Subcutaneous adipose tissue (tissue), 4 donors: ENCODE results near the gene QPCT. TPM values are rescaled to one million over a fixed set of nuclear protein-coding genes. Genes with fewer than 3 reads are reported as not detected.

Experiments used
- CTCF ChIP-seq: fragments of 450-650 bp; IDR thresholded peaks from one replicate; pipeline ENCODE4 v1.5.1; 2016; ENCODE audit warnings: low read depth, mild to moderate bottlenecking, control low read depth, antibody characterized with exemption, moderate library complexity
- total RNA-seq, 4 donors: library from RNA; depleted of rRNA; stranded (reverse); fragments of >200 nt; gene quantifications; one replicate each; pipeline ENCODE4 v1.1.0, GENCODE V29; 2016

QPCT gene
- total RNA-seq, 4 donors from 2014 or later = 2.4 to 15.6 (median 5.1) TPM

- TF ChIP-seq CTCF = no peak
Observed at GRCh38 chr2:37325625-37326071, 18.8 kb upstream of the QPCT start.

GRCh38 chr2:37326285-37326684 lies 18.1 kb upstream of the QPCT start:
- TF ChIP-seq CTCF = no peak

GRCh38 chr2:37326866-37327634 lies 17.4 kb upstream of the QPCT start:
- TF ChIP-seq CTCF = no peak

GRCh38 chr2:37330681-37331080 lies 13.7 kb upstream of the QPCT start:
- no peak for TF ChIP-seq CTCF

GRCh38 chr2:37332560-37332959 lies 11.9 kb upstream of the QPCT start:
- TF ChIP-seq CTCF = no peak

- TF ChIP-seq CTCF = no peak
Observed at GRCh38 chr2:37333256-37333655, 11.2 kb upstream of the QPCT start.

GRCh38 chr2:37335604-37336003 lies 8.8 kb upstream of the QPCT start:
- no peak for TF ChIP-seq CTCF
